Breast epithelium (tissue), 3 donors: ENCODE results near the gene KRT86.
A peak's percentile ranks its signal among the peaks of the same experiment; 100 is the strongest.

Experiments
- CTCF ChIP-seq, 3 donors: fragments of 450-650 bp; IDR thresholded peaks; one replicate each; pipeline ENCODE4 v1.5.1; 2016 to 2017; ENCODE audit warnings: antibody characterized with exemption in 3 of 3, mild to moderate bottlenecking in 3 of 3, moderate library complexity in 3 of 3
- POLR2A ChIP-seq: fragments of 450-650 bp; IDR thresholded peaks from one replicate; pipeline ENCODE4 v1.6.1; 2016; ENCODE audit warnings: antibody characterized with exemption, mild to moderate bottlenecking, moderate library complexity

GRCh38 chr12:52235822-52236361 lies 38.6 kb upstream of the KRT86 start:
- TF ChIP-seq CTCF (IDR thresholded peaks at IDR 0.05) (peak in 1 of 3 donors; percentile 8), POLR2A (no peak)
